Right lobe of liver (tissue), 4 donors: ENCODE data around the gene ALDH1L2.

ENCODE experiments used
- CTCF ChIP-seq, 4 donors: fragments of 200-600 bp in 3 of 4; fragments of 450-650 bp in 1 of 4; IDR thresholded peaks; one replicate each; pipeline versions ENCODE4 v1.5.1 to v1.8.0; 2016 to 2022; ENCODE audit warnings: antibody characterized with exemption in 4 of 4, mild to moderate bottlenecking in 2 of 4
- POLR2A ChIP-seq: fragments of 450-650 bp; IDR thresholded peaks from one replicate; pipeline ENCODE4 v1.6.1; 2017; ENCODE audit warnings: antibody characterized with exemption, mild to moderate bottlenecking
- donor health status: DM: no; HTN: no; CAD: no.
- donor health status: DM: no; HTN: no; CAD: no.
- donor health status: DM: no; HTN: yes; CAD: no.

- TF ChIP-seq CTCF (IDR thresholded peaks at IDR 0.05) = no peak
- TF ChIP-seq POLR2A = no peak
Observed at GRCh38 chr12:104971306-104971705, 113.0 kb downstream of the ALDH1L2 start.
